Hematopoietic multipotent progenitor cell treated with erythropoietin and hydrocortisone succinate and interleukin-3 and kit ligand, for 4 days (in vitro differentiated cells): Measurements from ENCODE around the gene CCR5AS.
A peak's percentile ranks its signal among the peaks of the same experiment; 100 is the strongest.
"Not testable (repeated sequence)": the region's sequence is repeated elsewhere in the genome, so short reads cannot be mapped to it uniquely, and the experiment has no call there.

Experiments
- DNase-seq: peaks from one replicate; pipeline ENCODE4 v3.0.0-alpha.2; 2015

CCR5AS gene

DNA sequence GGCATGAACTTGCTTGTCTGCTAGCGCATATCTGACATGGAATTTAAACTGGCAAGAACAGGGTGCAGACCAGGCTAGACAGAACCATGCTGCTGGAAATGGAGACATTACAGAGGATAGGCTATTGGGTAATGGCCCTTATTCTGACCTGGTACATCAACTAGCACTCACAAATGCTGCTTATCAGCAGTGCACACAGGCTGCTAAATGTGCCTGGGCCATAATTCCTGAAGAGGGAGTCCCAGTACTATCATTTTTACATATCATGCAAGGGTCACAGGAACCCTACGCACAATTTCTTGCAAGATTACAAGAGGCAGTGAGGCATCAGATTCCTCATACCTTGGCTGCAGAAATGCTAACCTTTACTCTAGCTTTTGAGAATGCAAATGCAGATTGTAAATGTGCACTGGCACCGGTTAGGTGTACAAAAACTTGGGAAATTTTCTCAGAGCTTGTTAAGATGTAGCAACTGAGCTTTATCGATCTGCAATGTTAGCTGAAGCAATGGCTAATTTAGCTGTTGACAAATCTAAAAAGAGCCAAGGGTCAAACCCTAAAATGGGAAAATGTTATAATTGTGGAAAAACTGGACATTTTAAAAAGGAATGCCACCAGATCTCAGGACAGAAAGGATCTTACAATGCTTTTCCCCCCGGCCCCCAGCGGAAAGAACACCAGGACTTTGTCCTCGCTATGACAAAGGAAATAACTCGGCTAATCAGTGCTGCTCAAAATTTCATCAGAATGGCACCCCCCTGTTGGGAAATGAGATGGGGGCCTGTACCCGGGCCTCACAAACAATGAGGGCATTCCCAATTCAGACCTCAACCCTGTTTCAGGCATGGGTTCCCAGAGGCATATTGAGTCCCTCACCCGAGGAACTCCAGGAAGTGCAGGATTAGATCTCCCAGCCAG is 21.3 kb upstream of the CCR5AS start:
- DNase-seq: peak; percentile 92

DNA sequence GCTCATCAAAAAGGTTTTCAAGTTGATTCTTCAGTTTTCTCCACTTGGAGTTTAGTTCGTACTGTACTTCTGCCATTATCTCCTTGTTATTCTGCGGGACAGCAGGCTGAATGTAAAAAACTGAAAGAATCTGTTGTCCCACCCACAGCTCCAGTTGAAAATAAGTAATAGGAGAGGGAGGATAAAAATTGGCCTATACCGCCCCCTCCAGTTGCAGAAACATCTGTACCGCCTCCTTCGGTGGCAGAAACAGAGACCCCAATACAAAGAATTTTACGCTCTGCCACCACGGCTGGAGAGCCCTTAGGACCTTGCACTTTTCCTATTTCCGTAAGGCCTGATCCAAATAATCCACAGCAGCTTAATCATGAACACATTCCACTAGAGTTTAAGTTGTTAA is 20.5 kb upstream of the CCR5AS start:
- not testable (repeated sequence) for DNase-seq

DNA sequence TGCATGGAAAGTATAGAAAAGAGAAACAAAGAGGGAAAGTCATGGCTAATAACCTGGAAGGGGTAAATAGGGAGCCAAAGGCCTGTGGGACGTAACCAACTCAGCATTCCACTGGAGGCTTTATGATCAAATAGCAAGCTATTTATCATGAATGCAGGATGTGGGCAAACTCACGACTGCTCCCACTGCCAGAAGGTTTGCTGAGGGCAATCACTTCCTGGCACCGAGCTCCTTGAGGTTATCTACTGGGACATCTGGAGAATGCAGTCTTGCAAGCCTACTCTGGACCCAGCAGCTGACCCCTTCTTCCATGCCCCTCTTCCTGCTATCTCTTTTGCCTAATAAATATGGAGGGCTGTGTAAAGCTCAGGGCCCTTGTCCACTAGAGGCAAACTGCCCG is 19.6 kb upstream of the CCR5AS start:
- peak; percentile 84 for DNase-seq

DNA sequence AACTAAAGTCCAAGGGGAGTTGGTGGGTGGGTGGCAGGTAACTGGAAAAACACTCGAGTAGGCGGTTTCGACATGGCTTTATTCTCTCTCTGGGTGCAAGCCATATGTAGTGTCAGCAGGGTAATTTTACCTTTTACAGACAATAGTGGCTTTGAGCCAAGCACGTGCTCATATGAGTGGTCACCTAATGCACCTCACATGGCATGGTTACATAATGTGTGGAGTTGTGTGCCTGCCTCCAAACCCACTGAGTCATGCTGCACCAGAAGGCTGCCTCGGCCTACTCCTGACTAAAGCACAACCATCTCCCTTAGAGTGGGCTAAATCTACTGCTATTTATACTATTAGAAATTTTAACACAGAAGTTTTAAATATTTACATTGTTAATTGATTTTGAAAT is 16.7 kb upstream of the CCR5AS start:
- no peak for DNase-seq

DNA sequence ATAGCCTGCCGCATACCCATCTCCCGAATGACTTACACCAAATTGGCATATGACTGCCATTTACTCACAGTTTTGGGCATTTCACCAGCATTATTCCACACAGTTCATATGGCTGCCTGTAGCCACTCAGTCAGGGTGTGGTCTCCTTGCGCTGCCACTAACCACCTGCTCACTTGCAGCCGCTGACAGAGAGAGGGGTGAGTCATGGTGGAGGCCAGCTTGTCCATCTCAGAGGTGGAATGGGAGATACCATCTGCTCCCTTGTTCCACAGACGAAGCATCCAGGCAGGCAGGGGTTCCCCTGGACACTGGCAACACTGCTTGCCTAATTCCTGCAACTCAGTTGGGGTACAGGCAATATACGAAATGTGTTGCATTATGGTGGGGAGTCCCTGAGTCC is 15.8 kb upstream of the CCR5AS start:
- DNase-seq: peak; percentile 59

DNA sequence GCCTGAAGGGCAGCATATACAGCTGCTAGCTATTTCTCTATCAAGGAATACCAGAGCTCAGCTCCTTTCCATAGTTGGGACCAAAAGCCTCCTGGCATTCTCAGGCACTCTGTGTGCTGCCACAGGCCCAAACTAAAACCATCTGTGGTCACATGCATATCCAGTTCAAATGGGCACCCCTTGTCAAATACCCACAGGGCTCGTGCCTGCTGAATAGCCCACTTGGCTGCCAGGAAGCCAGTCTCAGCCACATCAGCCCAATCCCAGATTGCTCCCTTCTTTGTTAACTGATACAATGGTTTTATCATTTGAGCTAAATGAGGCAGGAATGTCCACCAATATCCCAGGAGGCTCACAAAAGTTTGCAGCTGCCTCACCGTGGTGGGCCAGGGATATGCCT is 14.1 kb upstream of the CCR5AS start:
- no peak for DNase-seq

DNA sequence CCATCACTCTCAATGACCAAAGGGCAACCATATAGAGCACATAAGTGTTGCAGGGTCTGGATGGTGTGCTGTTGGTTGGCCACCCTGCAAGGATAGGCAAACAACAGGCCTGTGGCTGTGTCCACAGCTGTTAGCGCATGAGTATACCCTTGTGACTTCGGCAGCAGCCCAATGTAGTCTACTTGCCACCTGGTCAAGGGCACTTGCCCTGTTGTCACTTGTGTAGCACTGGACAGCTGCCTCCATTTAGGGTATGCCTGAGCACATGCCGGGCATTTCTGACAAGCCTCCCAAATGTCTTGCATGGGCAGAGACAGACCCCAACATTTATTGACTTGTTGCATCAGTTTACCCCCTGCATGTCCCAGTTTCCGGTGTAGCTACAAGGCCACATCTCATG is 12.9 kb upstream of the CCR5AS start:
- DNase-seq: no peak

DNA sequence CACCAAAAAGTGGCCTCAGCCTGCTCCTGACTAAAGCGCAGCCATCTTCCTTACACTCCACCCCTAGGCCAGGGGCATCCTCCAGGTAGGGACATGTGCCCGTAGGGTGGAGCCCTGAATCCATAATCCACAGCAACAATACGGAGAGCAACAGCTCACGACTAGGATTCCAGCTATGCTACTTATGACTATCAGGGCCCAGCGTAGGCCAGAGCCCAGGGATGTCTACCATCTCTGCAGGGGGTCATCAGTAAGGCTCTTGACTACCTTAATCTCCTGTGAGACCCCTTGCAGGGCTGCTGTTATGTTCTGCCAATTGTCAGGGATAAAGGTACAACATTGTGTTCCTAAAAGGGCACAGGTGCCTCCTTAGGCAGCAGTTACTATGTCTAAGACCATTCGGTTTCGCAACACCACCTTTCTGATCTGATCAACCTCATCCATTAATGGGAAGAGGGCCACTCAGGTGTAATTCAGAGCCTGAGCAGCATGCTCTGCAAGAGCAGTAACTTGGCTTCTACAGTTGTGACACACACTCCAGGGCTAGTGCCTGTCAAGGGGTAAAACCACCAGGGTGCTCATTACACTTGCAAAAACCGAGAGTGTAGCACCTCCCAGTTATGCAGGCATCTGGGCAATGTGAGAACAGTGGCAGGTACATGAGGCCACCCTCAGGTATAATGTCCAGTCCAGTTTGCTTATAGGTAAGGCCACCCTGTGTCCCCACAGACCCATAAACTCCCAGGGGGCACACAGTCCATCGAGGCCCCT is 11.2 kb upstream of the CCR5AS start:
- no peak for DNase-seq

DNA sequence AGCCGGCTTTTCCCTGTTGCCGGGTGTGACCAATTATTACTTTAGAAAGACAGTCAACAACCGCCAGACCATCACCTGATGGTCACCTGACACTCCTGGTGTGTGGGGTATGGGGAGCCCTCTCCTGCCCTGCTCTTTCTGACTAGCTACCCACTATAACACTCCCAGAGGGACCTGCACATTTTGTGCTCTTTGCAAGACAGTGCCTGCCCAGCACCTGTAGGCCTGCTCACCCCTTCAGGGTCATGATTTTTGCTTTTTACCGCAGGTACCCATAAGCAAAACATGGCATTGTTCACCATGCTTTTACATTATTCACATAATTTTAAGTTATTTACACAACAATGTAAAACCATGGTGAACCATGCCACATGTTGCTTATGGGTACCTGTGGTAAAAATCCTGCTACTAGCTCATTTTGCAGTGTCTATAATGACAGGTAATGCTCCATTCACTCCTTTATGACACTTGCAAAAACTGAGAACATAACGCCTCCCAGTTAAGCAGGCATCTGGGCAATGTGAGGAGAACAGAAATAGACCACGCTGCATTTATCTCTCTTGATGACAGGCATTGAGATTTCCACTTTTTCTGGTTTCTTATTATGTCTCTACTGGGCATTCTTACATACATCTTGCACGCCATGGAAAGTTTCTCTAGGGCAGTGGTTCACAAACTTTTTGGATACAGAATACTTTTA is 10.1 kb upstream of the CCR5AS start:
- DNase-seq: no peak

DNA sequence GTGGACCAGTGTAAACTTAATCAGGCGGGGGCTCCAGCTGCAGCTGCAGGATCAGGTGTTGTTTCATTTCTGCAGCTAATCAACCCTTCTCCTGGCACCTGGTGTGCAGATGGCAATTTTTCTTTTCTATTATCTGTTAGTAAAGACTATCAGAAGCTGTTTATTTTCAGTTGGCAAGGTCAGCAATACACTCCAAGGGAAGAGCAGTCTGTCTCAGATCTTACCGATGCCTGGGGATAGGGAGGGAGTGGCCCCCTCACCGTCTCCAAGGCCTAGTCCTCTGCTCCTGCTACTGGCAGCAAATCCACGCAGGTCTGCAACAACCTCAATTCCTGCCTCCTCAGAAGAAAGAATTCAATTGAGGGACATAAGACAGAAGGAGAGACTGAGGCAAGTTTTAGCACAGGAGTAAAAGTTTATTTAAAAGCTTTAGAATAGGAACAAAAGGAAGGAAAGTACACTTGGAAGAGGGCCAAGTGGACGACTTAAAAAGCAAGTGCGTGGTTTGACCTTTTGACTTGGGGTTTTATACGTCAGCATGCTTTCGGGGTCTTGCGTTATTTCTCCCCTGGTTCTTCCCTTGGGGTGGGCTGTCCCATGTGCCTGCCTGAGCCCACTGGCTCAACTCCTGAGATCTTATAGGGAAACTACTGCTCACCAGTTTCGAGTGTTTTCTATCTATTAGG is 9.4 kb upstream of the CCR5AS start:
- DNase-seq: peak; percentile 55

DNA sequence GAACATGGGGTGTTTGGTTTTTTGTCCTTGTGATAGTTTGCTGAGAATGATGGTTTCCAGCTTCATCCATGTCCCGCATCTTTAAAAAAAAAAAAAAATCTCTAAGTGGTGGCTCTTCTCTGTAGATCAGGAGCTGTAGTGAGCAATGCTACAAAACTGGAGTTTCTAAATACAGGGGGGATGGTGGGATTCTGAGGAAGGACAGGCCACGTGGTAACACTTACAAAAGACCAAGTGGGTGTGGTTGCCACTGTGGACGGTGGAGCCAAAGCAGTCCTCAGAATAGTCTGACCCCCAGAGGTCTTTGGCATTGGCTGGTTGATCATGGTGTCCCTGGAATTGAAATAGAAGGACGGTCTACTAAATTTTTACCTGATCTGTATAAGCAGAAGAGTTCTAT is 7.9 kb upstream of the CCR5AS start:
- no peak for DNase-seq

DNA sequence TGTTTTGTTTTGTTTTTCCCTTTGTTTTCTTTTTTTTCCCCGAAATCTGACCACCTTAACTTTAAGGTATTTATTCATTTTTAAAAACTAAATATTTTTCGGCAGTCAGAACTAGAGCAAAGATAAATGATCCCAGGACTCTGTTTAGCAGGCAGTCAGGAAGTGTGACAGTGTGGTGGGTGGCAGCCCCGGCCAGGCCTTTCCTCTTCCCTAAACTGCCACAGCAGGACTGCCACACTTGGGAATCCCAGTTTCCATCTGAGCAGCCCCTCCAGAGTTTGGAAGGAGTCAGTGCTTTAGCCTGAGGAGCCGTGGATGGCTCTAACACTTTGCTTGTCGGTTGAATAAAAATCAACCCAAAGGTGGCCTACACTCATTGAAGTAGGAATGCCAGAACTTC is 7.1 kb upstream of the CCR5AS start:
- no peak for DNase-seq

DNA sequence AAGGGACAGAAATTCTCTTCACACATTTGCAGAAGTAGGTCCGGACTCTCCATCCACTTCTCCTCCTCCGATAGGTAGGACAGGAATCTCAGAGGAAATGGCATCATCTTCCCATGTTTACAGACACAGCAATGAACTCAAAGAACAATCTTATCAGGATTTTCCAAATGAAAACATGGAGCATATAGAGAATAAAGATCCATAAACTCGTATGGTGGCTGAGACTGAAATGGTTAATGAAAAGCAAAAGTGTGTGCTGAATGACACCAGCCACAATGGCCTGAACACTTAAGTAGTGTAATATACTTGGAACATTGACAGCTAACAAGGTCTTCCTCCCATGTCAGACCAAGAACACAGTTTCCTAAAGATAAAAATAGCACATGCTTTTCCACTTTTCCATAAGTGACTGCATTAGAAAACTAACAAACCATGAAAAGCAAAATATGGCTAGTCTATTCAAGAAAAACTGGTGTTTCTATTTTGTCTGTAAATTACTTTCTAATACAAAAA is 6.0 kb upstream of the CCR5AS start:
- no peak for DNase-seq

DNA sequence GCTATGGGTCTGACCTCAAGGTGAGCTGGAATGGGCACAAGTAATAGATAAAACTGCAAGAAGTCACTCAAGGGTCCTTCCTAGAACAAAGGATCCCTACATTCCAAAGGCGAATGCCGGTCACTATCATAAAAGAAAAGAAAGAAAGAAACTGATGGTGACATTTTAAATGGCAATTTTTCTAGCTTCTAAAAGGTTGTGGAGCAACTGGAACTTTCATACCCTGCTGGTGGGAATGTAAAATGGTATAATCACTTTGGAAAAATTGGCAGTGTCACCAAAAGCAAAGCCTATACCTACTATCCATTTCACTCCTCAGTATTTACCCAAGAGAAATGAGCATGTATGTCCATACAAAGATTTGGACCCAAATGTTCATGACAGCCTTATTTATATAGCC is 4.4 kb upstream of the CCR5AS start:
- no peak for DNase-seq

DNA sequence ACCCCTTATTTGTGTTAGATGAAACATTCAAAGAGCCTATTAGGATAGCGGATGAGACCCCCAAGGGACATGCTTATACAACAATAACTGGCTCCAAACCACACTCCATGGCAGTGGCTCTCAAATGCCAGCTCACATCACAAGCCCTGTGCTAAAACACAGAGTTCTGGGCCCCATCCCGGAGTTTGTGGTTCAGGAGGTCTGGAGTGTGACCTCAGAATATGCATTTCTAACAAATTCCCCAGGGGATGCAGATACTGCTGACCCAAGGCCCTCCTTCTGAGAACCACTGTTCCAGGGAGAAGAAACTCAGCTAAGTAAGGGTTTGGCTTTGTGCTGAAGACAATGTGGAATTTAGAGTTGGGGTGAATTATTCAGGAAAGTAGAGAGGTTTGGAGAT is 3.8 kb upstream of the CCR5AS start:
- no peak for DNase-seq

DNA sequence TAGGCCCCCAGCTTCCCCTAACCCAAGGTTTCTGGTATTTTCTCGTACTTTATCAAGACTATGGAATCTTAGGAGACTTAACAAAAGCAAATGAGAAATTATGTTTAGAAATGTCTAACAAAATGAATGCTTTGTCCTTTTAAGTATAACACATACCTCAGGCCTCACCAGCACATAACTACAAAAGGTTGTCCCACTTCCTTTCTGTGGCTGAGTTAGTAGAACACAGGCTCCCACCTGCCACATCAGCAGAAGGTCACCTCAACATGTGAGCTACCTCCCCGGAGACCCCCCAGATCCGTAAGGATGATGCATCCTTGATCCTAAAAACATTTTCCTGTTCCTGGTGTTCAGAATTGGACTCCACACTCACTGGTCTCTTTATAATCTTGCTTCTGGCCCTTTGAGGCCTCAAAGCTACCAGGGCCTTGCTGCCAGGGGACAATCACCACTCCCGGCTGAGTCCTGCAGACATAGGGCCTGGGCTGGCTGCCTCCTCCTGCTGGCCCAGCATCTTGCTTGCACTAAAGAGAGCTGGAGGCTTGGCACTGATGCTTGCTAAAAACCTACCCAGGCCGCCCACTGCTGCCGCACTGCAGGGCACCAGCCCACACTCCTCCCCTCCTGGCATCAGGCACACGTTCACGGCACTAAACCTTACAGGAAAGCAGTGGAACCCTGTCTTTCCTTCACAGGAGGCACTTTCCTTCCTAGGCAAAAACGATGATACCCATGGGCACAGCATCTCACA is 3.0 kb upstream of the CCR5AS start:
- DNase-seq: no peak

DNA sequence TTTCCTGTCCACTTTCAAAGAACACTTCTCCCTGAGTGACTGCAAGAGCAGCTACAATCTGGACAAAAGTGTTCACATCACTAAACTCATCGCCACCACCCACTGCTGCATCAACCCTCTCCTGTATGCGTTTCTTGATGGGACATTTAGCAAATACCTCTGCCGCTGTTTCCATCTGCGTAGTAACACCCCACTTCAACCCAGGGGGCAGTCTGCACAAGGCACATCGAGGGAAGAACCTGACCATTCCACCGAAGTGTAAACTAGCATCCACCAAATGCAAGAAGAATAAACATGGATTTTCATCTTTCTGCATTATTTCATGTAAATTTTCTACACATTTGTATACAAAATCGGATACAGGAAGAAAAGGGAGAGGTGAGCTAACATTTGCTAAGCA is 2.0 kb upstream of the CCR5AS start:
- no peak for DNase-seq

DNA sequence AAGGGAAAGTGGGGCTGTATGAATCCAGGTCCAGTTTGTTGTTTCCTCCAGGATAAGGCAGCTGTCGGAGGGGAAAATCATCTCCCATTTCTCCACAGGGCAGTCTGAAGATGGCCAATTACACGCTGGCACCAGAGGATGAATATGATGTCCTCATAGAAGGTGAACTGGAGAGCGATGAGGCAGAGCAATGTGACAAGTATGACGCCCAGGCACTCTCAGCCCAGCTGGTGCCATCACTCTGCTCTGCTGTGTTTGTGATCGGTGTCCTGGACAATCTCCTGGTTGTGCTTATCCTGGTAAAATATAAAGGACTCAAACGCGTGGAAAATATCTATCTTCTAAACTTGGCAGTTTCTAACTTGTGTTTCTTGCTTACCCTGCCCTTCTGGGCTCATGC is 1.1 kb upstream of the CCR5AS start:
- DNase-seq: no peak

DNA sequence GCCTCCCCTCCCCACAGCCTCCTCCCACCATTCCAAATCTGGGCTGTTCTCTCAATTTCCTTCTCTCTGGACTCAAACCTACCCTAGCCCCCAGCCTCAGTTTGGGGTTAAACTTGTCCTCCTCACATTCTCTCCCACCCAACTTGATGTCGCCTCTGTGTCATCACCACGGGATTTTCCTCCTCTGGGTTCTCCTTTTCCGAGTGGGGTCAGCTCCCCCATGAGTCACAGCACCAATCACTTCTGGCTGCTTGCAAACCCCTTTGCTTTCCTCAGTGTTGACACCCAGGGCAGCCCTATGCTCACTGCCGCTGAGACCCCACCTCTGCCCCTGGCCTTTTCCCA is 451 bp downstream of the CCR5AS start:
- no peak for DNase-seq

DNA sequence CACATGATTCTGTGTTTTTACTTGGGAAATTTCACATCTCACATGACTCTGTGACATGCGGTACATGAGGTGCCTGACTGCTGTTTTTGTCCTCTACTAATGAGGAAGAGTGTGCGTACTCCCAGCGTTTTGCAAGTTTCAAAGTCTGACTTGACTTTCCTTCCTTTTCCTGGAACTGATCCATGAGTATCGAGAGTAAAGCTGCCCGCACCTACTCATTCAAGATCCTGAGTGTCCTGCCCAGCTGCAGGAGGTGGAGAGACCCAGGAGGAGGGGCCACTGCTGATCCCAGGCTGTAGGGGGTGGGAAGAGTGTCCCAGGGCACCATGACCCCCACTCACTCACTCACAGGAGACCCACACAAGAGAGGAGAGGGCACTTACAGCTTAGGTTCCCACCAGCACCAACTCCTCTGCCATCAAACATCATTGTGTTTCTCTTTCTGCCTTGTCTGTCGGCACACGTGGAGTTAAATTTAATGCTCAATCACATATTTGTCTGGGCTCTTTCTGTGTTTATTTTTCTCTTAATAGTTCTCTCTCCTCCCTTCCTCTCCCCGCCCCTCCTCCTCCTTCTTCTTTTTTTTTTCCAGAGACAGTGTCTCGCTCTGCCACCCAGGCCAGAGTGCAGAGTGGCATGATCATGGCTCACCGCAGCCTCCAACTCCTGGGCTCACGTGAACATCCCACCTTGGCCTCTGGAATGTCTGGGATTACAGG is 1.4 kb downstream of the CCR5AS start:
- no peak for DNase-seq

DNA sequence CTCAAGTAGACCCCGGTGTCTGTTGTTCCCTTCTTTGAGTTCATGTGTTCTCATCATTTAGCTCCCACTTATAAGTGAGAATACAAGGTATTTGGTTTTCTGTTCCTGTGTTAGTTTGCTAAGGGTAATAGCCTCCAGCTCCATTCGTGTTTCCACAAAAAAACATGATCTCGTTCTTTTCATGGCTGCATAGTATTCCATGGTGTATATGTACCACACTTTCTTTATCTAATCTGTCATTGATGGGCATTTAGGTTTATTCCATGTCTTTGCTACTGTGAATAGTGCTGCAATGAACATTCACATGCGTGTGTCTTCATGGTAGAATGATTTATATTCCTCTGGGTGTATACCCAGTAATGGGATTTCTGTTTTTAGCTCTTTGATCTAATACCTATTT is 4.0 kb downstream of the CCR5AS start:
- DNase-seq: not testable (repeated sequence)

DNA sequence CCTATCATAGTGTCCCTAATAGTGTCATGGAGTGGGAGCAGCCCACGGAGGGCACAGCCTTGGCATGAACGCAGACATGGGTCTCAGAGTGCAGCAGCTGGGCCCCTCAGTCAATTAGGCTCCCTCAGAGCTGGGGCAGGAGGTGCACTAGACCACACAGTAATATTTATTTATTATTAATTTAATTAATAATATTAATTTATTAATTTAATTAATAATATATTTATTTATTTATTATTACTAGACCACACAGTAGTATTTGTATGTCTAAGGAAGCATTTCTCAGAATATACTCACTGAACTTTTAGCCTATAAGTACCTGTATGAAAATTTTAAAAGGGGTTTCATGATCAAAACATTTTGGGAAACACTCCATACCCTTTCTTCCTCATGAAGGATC is 5.3 kb downstream of the CCR5AS start:
- no peak for DNase-seq
